Measurements from ENCODE around the gene CPNE5. TPM values are rescaled to one million over a fixed set of nuclear protein-coding genes. Genes with fewer than 3 reads are reported as not detected.

Gene CPNE5
- total RNA-seq, 1 donor, result not detected

DNA sequence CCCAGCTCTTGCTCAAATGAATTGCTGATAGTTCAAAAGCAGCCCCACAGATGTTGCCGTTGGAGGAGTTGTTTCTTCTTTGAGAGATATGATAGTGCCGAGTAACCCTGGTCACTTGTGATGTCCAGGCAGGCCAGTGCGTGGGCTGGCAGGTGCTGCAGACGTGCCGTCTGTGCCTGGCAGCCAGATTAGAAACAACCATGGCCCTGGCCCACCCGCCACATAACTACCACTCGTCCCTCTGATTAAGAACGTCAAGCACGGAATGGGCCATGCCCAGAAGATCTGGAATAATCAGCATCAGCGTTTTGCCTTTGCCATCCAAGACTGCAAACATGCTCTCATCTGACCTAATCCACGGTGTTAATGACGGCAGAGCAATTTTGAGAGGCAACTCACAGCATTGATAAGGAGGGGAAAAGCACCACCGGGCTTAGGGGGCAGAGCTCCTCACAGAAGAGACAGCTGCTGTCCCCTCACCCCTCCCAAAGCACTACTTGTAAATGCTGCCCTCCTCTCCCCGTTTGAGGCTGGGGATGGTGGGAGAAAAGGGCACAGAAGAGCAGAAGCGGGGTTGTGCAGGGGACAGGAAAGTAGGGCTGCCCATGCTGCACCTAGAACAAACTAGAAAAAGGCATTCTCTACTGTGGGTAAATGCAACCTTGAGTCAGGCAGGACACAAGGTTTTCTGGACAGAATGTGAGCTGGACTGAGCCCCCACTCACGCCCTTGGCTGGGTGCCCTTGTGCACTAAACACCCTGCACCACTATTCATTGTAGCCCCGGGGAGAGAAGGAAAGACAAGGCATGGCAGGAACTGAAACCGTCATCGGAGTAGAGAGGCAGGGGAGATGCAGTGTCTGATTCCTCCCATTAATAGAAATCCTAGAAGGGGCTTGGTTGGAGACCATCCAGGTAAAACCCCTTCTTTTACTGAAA is 5.3 kb upstream of the CPNE5 start:
- H3K9me3 ChIP-seq (ENCODE audit: low read depth, low read length), result no peaks in the 10 kb centered on the region
- DNase-seq (ENCODE audit: insufficient read length, low spot score, missing footprints), result peak; percentile 56
- H3K4me3 ChIP-seq (ENCODE audit: insufficient read depth, low read length), result no peak overlapping the region
- peaks cover 6% of the 10 kb centered on the region for H3K4me1 ChIP-seq (ENCODE audit: insufficient read depth, low read length)
- no peak for TF ChIP-seq CTCF (IDR thresholded peaks at IDR 0.05; ENCODE audit: extremely low read depth, low read depth, low read length)
- no peak overlapping the region for H3K4me2 ChIP-seq (ENCODE audit: insufficient read depth, low read length)
- H4K20me1 ChIP-seq (ENCODE audit: insufficient read depth, low read length), result no peaks in the 10 kb centered on the region
- H2AFZ ChIP-seq (ENCODE audit: low read length), result no peak overlapping the region
- H3K27me3 ChIP-seq (ENCODE audit: insufficient read depth, low read length), result no peaks in the 10 kb centered on the region
- no peak overlapping the region for H3K27ac ChIP-seq (ENCODE audit: low read depth, low read length)
- H3K79me2 ChIP-seq (ENCODE audit: insufficient read depth, low read length), result no peaks in the 10 kb centered on the region
- H3K36me3 ChIP-seq (ENCODE audit: insufficient read depth, low read length), result no peaks in the 10 kb centered on the region

GRCh38 chr6:36843170-36843569 is 3.9 kb upstream of the CPNE5 start:
- no peak overlapping the region for H3K27ac ChIP-seq (ENCODE audit: low read depth, low read length)
- no peaks in the 10 kb centered on the region for H3K9me3 ChIP-seq (ENCODE audit: low read depth, low read length)
- peaks cover 8% of the 10 kb centered on the region for H3K4me1 ChIP-seq (ENCODE audit: insufficient read depth, low read length)
- no peaks in the 10 kb centered on the region for H3K36me3 ChIP-seq (ENCODE audit: insufficient read depth, low read length)
- H4K20me1 ChIP-seq (ENCODE audit: insufficient read depth, low read length), result no peaks in the 10 kb centered on the region
- H3K27me3 ChIP-seq (ENCODE audit: insufficient read depth, low read length), result peaks cover 13% of the 10 kb centered on the region
- no peak for TF ChIP-seq CTCF (IDR thresholded peaks at IDR 0.05; ENCODE audit: extremely low read depth, low read depth, low read length)
- DNase-seq (ENCODE audit: insufficient read length, low spot score, missing footprints), result no peak
- no peaks in the 10 kb centered on the region for H3K79me2 ChIP-seq (ENCODE audit: insufficient read depth, low read length)
- no peak overlapping the region for H3K4me2 ChIP-seq (ENCODE audit: insufficient read depth, low read length)
- H2AFZ ChIP-seq (ENCODE audit: low read length), result no peak overlapping the region
- no peak overlapping the region for H3K4me3 ChIP-seq (ENCODE audit: insufficient read depth, low read length)

GRCh38 chr6:36841756-36842155 is 2.5 kb upstream of the CPNE5 start:
- no peak overlapping the region for H3K4me2 ChIP-seq (ENCODE audit: insufficient read depth, low read length)
- no peak overlapping the region for H3K27ac ChIP-seq (ENCODE audit: low read depth, low read length)
- no peaks in the 10 kb centered on the region for H3K36me3 ChIP-seq (ENCODE audit: insufficient read depth, low read length)
- H3K4me1 ChIP-seq (ENCODE audit: insufficient read depth, low read length), result peaks cover 8% of the 10 kb centered on the region
- H2AFZ ChIP-seq (ENCODE audit: low read length), result no peak overlapping the region
- no peak for TF ChIP-seq CTCF (IDR thresholded peaks at IDR 0.05; ENCODE audit: extremely low read depth, low read depth, low read length)
- H3K27me3 ChIP-seq (ENCODE audit: insufficient read depth, low read length), result peaks cover 23% of the 10 kb centered on the region
- no peaks in the 10 kb centered on the region for H3K9me3 ChIP-seq (ENCODE audit: low read depth, low read length)
- peak; percentile 4 for DNase-seq (ENCODE audit: insufficient read length, low spot score, missing footprints)
- H3K79me2 ChIP-seq (ENCODE audit: insufficient read depth, low read length), result no peaks in the 10 kb centered on the region
- H3K4me3 ChIP-seq (ENCODE audit: insufficient read depth, low read length), result no peak overlapping the region
- no peaks in the 10 kb centered on the region for H4K20me1 ChIP-seq (ENCODE audit: insufficient read depth, low read length)
